T follicular helper cell (primary cell): Measurements from ENCODE around the gene DHTKD1.
"Not testable (repeated sequence)": the region's sequence is repeated elsewhere in the genome, so short reads cannot be mapped to it uniquely, and the experiment has no call there.

Source experiments
- DNase-seq: peaks from one replicate; pipeline ENCODE4 v3.0.0-alpha.2; 2020; ENCODE audit warnings: low read depth

Gene DHTKD1

GRCh38 chr10:12150163-12150562 lies 81.4 kb downstream of the DHTKD1 start:
- DNase-seq, result no peak

- no peak for DNase-seq
Measured at GRCh38 chr10:12154516-12154915, 85.8 kb downstream of the DHTKD1 start.

GRCh38 chr10:12156367-12157123 lies 87.8 kb downstream of the DHTKD1 start:
- no peak for DNase-seq

DNA sequence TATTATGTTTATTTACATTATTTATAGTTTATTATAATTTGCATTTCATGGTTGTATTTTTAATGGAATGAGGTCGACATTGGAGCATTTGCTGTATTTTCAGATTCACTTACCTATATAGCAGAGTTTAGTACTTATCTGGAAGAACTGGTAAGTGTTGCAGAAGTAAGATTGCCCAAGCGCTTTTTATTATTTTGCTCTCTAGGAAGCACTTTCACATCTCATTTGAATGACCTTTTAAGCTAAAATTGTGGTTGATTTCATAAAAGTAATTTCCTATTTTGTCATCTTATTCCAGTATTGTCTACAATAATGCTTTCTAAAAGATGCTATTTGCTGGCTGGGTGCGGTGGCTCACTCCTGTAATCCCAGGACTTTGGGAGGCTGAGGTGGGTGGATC lies 89.4 kb downstream of the DHTKD1 start:
- DNase-seq, result no peak

DNA sequence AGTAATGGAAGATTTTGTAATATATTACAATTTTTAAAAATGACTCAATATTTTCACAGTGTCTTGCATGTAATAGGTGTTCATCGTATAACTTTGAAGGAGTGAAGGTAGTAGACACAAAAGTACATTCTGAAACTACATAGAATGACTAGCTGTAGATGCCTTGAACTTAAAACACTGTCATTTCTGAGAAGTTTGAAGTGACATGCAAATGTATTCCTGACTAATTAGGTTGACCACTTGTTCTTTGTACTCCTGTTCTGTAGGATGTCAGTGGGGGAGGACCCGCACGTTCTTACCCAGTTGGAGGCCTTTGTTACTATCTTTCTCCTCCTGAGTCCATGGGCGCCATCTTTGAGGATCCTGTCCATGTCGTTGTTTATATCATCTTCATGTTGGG lies 91.9 kb downstream of the DHTKD1 start:
- no peak for DNase-seq

DNA sequence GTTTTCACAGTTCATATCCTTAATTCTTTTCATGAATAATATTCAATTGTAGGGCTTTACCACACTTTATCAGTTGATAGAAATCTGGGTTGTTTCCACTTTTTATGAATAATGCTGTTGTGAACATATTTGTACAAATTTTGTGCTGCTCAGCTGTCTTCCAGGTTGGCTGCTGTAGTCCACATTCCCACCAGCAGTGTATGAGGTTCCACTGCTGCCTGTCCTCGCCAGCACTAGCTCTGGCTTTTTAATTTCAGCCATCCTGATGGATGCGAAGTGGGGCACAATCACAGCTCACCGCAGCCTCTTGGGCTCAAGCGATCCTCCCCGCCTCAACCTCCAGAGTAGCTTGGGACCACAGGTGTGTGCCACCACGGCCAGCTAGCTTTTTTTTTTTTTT lies 94.2 kb downstream of the DHTKD1 start:
- no peak for DNase-seq

- no peak for DNase-seq
Measured at GRCh38 chr10:12164085-12164484, 95.3 kb downstream of the DHTKD1 start.

- DNase-seq, result no peak
Measured at GRCh38 chr10:12165036-12165435, 96.3 kb downstream of the DHTKD1 start.

- DNase-seq, result no peak
Measured at GRCh38 chr10:12165999-12166775, 97.4 kb downstream of the DHTKD1 start.

- not testable (repeated sequence) for DNase-seq
Measured at GRCh38 chr10:12171512-12171911, 102.8 kb downstream of the DHTKD1 start.
